NK-92 (cell line): ENCODE data around the gene MAP3K2.
"Not testable (repeated sequence)": the region's sequence is repeated elsewhere in the genome, so short reads cannot be mapped to it uniquely, and the experiment has no call there.

Experiments
- DNase-seq: peaks from one replicate; lab custom pipeline; 2025; ENCODE audit not compliant: unreplicated experiment; lab: John Stamatoyannopoulos, UW

The MAP3K2 gene

GRCh38 chr2:127421871-127422558 lies 34.2 kb upstream of the MAP3K2 start:
- DNase-seq = no peak

GRCh38 chr2:127421116-127421800 lies 33.5 kb upstream of the MAP3K2 start:
- DNase-seq = no peak

- DNase-seq = no peak
These were observed 32.5 kb upstream of the MAP3K2 start for GRCh38 chr2:127420039-127420864.

GRCh38 chr2:127419448-127420038 lies 31.8 kb upstream of the MAP3K2 start:
- no peak for DNase-seq

GRCh38 chr2:127419112-127419430 lies 31.3 kb upstream of the MAP3K2 start:
- no peak for DNase-seq

GRCh38 chr2:127418300-127419111 lies 30.7 kb upstream of the MAP3K2 start, which contains the start of gene PROC:
TSS of gene PROC (plus strand) at chr2:127418427. CDS start at chr2:127419943, 1,516 bp downstream.
- DNase-seq = no peak

- DNase-seq = no peak
These were observed 29.6 kb upstream of the MAP3K2 start for GRCh38 chr2:127417406-127417805.

GRCh38 chr2:127416506-127417001 lies 28.8 kb upstream of the MAP3K2 start:
- no peak for DNase-seq

- no peak for DNase-seq
These were observed 28.1 kb upstream of the MAP3K2 start for GRCh38 chr2:127415593-127416505.

- DNase-seq = no peak
These were observed 27.1 kb upstream of the MAP3K2 start for GRCh38 chr2:127414638-127415592.

- DNase-seq = no peak
These were observed 26.2 kb upstream of the MAP3K2 start for GRCh38 chr2:127413782-127414637.

- no peak for DNase-seq
These were observed 25.4 kb upstream of the MAP3K2 start for GRCh38 chr2:127413200-127413599.

GRCh38 chr2:127411653-127412369 lies 24.0 kb upstream of the MAP3K2 start:
- DNase-seq = no peak

GRCh38 chr2:127410871-127411652 lies 23.3 kb upstream of the MAP3K2 start:
- DNase-seq = no peak

- DNase-seq = not testable (repeated sequence)
These were observed 21.9 kb upstream of the MAP3K2 start for GRCh38 chr2:127409716-127410115.

- no peak for DNase-seq
These were observed 21.0 kb upstream of the MAP3K2 start for GRCh38 chr2:127408807-127409099.
